Large intestine (tissue), 3 donors: ENCODE data around the gene ITGAD. TPM values are rescaled to one million over a fixed set of nuclear protein-coding genes. Genes with fewer than 3 reads are reported as not detected.

ENCODE experiments used
- DNase-seq, 2 donors: peaks; one replicate each; pipeline versions ENCODE4 v3.0.0 to v3.0.0-alpha.2; 2013
- H3K27ac ChIP-seq: one replicate; pipeline ENCODE4 v1.5.1; 2013; ENCODE audit warnings: low read length
- H3K27me3 ChIP-seq: 2 replicates; pipeline ENCODE4 v1.6.1; 2013; ENCODE audit warnings: low read length; ENCODE audit not compliant: control insufficient read depth, insufficient read depth
- H3K36me3 ChIP-seq: 2 replicates; pipeline ENCODE4 v1.6.1; 2013; ENCODE audit warnings: low read length; ENCODE audit not compliant: control insufficient read depth, insufficient read depth
- H3K4me1 ChIP-seq: one replicate; pipeline ENCODE4 v1.6.1; 2013; ENCODE audit warnings: low read length; ENCODE audit not compliant: control insufficient read depth, insufficient read depth
- H3K4me3 ChIP-seq: one replicate; pipeline ENCODE4 v1.5.1; 2013; ENCODE audit warnings: low read length
- H3K9me3 ChIP-seq: one replicate; pipeline ENCODE4 v1.6.1; 2013; ENCODE audit warnings: mild to moderate bottlenecking, low read depth, low read length, moderate library complexity; ENCODE audit not compliant: control insufficient read depth
- WGBS: methylation state at CpG from one replicate; pipeline ENCODE4 v1.1.5; 2013; ENCODE audit warnings: low lambda C conversion rate; ENCODE audit not compliant: insufficient coverage; 5-methylcytosine and 5-hydroxymethylcytosine counted together
- polyA plus RNA-seq: library from polyadenylated mRNA; unstranded; fragments of 120-200 nt; gene quantifications from one replicate; pipeline ENCODE4 v1.2.1, GENCODE V29; 2013

ITGAD gene
- polyA plus RNA-seq, 1 donor = 0.03 TPM

DNA sequence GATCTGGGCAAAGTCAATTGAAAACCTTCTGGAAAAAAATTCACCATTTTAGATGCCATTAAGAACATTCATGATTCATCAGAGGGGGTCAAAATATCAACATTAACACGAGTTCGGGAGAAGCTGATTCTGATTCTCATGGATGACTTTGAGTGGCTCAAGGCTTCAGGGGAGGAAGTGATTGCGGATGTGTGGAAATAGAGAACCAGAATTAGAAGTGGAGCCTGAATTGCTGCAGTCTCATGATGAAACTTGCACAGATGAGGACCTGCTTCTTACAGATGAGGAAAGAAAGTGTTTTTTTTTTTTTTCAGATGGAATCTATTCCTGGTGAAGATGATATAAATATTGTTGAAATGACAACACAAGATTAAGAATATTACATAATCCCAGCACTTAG lies 25.3 kb upstream of the ITGAD start:
- Histone ChIP-seq H3K27ac (no peak overlapping the region), H3K27me3 (no peaks in the 10 kb centered on the region), H3K36me3 (no peaks in the 10 kb centered on the region), H3K4me1 (no peaks in the 10 kb centered on the region), H3K4me3 (no peak overlapping the region), H3K9me3 (no peaks in the 10 kb centered on the region)
- DNase-seq = no peak
- WGBS = 90% methylated on average over 2 of the region's 3 CpGs

DNA sequence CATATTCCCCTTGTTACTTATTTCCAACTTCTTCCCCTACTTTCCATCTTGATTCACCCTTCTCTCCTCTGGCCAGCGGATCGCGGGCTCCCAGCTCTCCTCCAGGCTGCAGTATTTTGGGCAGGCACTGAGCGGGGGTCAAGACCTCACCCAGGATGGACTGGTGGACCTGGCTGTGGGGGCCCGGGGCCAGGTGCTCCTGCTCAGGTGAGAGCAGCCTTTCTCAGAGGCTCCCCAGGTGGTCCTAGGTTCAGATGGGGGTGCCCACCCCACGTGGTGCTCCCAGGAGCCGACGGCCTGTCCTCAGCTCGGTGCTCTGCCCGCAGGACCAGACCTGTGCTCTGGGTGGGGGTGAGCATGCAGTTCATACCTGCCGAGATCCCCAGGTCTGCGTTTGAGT lies 22.1 kb upstream of the ITGAD start:
- WGBS = no CpG with 5 or more reads among the region's 12 CpGs

DNA sequence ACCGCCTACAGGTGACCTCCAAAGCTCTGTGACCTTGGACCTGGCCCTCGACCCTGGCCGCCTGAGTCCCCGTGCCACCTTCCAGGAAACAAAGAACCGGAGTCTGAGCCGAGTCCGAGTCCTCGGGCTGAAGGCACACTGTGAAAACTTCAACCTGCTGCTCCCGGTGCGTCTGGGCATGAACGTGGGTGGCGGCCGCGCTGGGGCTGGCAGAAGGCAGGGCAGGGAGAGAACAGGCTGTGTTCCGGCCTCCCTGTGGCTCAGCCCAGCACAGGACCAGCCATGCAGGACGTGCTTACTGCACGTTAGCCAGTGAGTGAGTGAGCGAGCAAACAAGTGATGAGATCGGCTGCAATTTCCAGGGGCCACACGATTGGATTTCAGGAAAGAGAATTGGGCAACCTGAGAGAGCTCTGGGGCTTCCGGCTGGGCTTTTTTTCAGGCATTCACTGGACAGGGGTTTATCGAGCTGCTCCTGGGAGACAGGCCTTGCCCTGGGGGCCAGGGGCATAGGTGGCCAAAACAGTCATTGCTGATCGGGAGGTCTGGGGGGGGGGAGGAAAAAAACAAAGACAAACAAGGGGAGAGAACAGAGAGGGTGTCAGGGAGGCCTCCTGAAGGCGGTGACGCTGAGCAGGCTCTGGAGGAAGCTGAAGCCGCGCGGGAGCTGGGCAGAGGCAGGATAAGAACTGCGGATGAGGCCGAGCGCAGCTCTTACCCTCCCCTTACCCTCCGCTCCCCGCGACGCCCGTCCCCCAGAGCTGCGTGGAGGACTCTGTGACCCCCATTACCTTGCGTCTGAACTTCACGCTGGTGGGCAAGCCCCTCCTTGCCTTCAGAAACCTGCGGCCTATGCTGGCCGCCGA lies 21.3 kb upstream of the ITGAD start:
- no CpG with 5 or more reads among the region's 42 CpGs for WGBS
- no peak overlapping the region for H3K4me3 ChIP-seq
- no peaks in the 10 kb centered on the region for H3K36me3 ChIP-seq
- H3K27ac ChIP-seq = no peak overlapping the region
- H3K27me3 ChIP-seq = no peaks in the 10 kb centered on the region
- H3K4me1 ChIP-seq = peaks cover 1% of the 10 kb centered on the region
- no peaks in the 10 kb centered on the region for H3K9me3 ChIP-seq
- DNase-seq = no peak

More for the DNA sequence above, 22.1 kb upstream of the ITGAD start:
- Histone ChIP-seq H3K4me1 (no peaks in the 10 kb centered on the region), H3K27ac (no peak overlapping the region), H3K9me3 (no peaks in the 10 kb centered on the region), H3K4me3 (no peak overlapping the region), H3K27me3 (no peaks in the 10 kb centered on the region), H3K36me3 (no peaks in the 10 kb centered on the region)
- DNase-seq = no peak

DNA sequence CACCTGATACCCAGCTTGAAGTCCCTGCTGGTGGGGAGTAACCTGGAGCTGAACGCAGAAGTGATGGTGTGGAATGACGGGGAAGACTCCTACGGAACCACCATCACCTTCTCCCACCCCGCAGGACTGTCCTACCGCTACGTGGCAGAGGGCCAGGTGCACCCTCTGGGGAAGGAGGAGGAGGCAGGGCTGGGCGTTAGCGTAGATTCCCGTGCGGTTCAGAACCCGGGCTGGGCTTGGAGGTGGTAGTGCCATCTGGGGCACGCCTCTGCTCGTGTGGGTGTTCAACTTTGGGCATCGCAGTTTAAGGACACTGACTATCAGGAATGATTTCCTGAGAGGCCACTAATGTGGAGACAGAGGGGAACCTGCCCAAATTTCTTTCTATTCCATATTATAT lies 19.9 kb upstream of the ITGAD start:
- no peak for DNase-seq
- no peak overlapping the region for H3K27ac ChIP-seq
- H3K27me3 ChIP-seq = no peaks in the 10 kb centered on the region
- no peaks in the 10 kb centered on the region for H3K36me3 ChIP-seq
- no peak overlapping the region for H3K4me3 ChIP-seq
- peaks cover 4% of the 10 kb centered on the region for H3K4me1 ChIP-seq
- no peaks in the 10 kb centered on the region for H3K9me3 ChIP-seq
- 100% methylated on average over 1 of the region's 14 CpGs for WGBS

GRCh38 chr16:31375231-31375630 lies 17.9 kb upstream of the ITGAD start:
- H3K4me3 ChIP-seq = no peak overlapping the region
- no CpG with 5 or more reads among the region's 5 CpGs for WGBS
- H3K27ac ChIP-seq = no peak overlapping the region
- no peak for DNase-seq
- no peaks in the 10 kb centered on the region for H3K9me3 ChIP-seq
- no peaks in the 10 kb centered on the region for H3K27me3 ChIP-seq
- H3K4me1 ChIP-seq = peaks cover 4% of the 10 kb centered on the region
- no peaks in the 10 kb centered on the region for H3K36me3 ChIP-seq

GRCh38 chr16:31376705-31377104 lies 16.4 kb upstream of the ITGAD start:
- Histone ChIP-seq H3K4me3 (no peak overlapping the region), H3K9me3 (no peaks in the 10 kb centered on the region), H3K4me1 (peaks cover 4% of the 10 kb centered on the region), H3K27ac (no peak overlapping the region), H3K27me3 (no peaks in the 10 kb centered on the region), H3K36me3 (no peaks in the 10 kb centered on the region)
- peak in 1 of 2 donors; percentile 55 for DNase-seq
- whole genome bisulfite sequencing = no CpG with 5 or more reads among the region's 8 CpGs

DNA sequence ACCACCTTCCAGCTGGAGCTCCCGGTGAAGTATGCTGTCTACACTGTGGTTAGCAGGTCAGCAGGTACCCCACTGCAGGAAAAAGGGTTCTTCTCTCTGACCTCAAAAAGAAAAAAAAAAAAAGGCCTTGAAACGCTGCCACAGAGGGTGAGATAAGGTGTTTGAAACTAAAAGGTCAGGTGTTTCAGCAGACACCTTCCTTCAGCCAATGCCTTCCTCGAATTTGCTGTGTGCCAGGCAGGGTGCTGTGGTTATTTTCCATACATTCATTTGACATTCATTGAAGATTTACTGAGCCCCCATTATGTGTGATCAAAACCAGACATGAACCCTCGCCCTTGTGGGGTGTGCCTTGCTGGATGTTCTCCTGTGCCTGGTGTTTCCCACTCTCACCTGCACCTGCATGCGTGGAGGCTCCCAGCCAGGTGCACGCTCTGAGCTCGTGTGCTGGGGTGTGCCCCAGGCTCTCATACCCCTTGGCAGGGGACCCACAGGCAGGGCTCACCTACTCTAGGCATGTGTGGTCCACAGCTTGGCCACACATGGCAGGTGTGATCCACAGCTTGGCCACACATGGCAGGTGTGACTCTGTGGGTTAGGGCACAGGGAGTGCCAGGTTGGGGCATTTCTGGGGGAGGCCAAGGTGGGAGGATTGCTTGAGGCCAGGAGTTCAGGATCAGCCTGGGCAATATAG lies 15.8 kb upstream of the ITGAD start:
- H3K36me3 ChIP-seq = no peaks in the 10 kb centered on the region
- WGBS = no CpG with 5 or more reads among the region's 7 CpGs
- H3K4me3 ChIP-seq = no peak overlapping the region
- no peak overlapping the region for H3K27ac ChIP-seq
- DNase-seq = peak in 1 of 2 donors; percentile 13
- peaks cover 4% of the 10 kb centered on the region for H3K4me1 ChIP-seq
- no peaks in the 10 kb centered on the region for H3K27me3 ChIP-seq
- H3K9me3 ChIP-seq = no peaks in the 10 kb centered on the region

DNA sequence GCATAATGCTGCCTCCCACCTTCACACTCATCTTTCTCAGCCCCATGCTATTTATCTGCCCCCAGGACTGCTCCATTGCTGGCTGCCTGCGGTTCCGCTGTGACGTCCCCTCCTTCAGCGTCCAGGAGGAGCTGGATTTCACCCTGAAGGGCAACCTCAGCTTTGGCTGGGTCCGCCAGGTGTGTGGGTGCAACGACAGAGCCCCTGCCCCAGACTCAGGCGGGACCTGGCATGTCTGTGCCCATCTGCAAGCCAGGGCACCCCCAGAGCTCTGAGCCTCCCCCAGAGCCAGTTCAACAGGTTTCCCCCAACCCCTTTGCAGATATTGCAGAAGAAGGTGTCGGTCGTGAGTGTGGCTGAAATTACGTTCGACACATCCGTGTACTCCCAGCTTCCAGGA lies 12.9 kb upstream of the ITGAD start:
- no peaks in the 10 kb centered on the region for H3K9me3 ChIP-seq

DNA sequence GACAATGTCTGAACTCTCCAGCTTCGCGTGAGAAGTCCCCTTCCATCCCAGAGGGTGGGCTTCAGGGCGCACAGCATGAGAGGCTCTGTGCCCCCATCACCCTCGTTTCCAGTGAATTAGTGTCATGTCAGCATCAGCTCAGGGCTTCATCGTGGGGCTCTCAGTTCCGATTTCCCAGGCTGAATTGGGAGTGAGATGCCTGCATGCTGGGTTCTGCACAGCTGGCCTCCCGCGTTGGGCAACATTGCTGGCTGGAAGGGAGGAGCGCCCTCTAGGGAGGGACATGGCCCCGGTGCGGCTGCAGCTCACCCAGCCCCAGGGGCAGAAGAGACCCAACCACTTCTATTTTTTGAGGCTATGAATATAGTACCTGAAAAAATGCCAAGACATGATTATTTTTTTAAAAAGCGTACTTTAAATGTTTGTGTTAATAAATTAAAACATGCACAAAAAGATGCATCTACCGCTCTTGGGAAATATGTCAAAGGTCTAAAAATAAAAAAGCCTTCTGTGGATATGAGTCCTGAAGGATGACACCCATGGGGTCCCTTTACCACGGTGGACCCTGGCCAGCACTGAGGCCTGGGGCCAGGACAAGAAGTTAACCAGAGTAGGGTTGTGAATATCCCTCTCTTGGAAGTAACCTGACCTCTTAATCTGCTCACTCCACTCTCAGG lies 10.5 kb upstream of the ITGAD start:
- Histone ChIP-seq H3K36me3 (no peaks in the 10 kb centered on the region), H3K9me3 (no peaks in the 10 kb centered on the region), H3K27ac (no peak overlapping the region), H3K4me1 (no peaks in the 10 kb centered on the region), H3K4me3 (no peak overlapping the region), H3K27me3 (no peaks in the 10 kb centered on the region)
- DNase-seq = peak; percentile 37 to 44
- no CpG with 5 or more reads among the region's 14 CpGs for WGBS

More for the DNA sequence above, 12.9 kb upstream of the ITGAD start:
- H3K36me3 ChIP-seq = no peaks in the 10 kb centered on the region
- no peak for DNase-seq
- H3K27ac ChIP-seq = no peak overlapping the region
- H3K27me3 ChIP-seq = no peaks in the 10 kb centered on the region
- no peak overlapping the region for H3K4me3 ChIP-seq
- no CpG with 5 or more reads among the region's 12 CpGs for WGBS
- peaks cover 4% of the 10 kb centered on the region for H3K4me1 ChIP-seq

DNA sequence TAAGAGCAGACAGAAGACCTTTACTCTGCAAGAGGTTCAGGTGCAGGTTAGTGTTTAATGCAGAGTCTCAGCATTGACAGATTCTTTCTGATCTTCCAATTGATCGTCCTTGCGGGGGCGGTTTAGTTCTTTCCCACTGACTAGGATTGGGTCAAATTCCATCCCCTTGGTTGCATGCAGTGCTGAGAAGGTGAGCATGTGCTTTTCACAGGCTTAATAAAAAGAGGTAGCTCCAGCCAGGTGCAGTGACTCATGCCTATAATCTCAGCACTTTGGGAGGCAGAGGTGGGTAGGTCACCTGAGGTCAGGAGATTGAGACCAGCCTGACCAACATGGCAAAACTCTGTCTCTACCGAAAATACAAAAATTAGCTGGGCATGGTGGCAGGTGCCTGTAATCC lies 7.5 kb upstream of the ITGAD start:
- no CpG with 5 or more reads among the region's 4 CpGs for WGBS
- DNase-seq = peak; percentile 17 to 72

More for the DNA sequence above, 7.5 kb upstream of the ITGAD start:
- no peaks in the 10 kb centered on the region for H3K9me3 ChIP-seq
- H3K27me3 ChIP-seq = no peaks in the 10 kb centered on the region
- H3K4me1 ChIP-seq = no peaks in the 10 kb centered on the region
- no peaks in the 10 kb centered on the region for H3K36me3 ChIP-seq
- H3K27ac ChIP-seq = no peak overlapping the region
- no peak overlapping the region for H3K4me3 ChIP-seq
